Stimulated activated CD4-positive, alpha-beta T cell treated with anti-CD3 and anti-CD28 coated beads, Interleukin-2, amount 100 ng/mL, for 48 hours (primary cell): ENCODE data around the gene RNF208.

Experiments
- DNase-seq, 2 donors: peaks; one replicate each; pipeline ENCODE4 v3.0.0-alpha.2; 2020

Gene RNF208

DNA sequence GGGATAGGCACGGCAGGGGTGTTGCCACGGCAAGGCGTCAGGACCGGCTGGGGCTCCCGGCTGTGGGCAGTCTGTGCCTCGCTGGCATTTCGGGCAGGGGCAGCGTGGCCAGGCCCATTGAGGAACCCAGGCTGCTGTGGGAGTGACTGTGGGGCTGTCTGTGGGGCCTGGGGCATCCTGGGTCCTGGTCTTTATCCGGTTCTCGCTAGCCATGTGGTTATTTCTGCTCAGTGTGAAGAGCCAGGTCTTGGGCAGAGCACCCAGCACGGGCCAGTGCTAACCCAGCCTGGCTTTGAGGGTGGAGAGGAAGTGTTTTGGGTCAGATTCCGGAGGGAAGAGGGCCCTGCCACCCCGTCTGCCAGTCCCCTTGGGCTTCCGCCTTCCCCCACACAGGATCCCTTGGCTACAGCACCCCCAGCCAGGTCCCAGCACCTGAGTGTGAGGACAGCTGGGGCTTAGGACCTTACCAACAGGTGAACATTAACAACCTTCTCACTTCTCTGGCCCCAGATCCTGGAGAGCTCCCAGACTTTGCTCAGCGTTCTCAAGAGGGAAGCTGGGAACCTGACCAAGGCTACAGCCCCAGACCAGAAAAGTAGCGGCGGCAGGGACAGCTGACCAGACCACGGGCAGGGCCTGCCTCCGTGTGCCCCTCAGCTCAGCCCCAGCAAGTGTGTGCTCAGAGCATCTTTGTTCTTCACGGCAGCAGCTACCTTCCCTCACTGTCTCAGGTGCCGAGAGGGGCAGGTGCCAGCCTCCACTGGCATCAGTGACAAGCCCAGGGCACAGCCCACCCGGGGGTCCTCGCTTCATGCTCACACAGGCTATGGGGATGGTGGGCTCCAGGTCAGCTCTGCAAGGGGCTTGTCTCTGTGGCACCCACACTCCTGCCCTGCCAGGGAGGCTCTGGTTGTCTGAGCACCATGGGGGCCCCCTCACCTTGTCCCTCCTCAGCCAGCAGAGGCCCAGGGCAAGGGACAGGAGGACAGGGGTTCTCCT lies 32.4 kb downstream of the RNF208 start:
- DNase-seq, result no peak

DNA sequence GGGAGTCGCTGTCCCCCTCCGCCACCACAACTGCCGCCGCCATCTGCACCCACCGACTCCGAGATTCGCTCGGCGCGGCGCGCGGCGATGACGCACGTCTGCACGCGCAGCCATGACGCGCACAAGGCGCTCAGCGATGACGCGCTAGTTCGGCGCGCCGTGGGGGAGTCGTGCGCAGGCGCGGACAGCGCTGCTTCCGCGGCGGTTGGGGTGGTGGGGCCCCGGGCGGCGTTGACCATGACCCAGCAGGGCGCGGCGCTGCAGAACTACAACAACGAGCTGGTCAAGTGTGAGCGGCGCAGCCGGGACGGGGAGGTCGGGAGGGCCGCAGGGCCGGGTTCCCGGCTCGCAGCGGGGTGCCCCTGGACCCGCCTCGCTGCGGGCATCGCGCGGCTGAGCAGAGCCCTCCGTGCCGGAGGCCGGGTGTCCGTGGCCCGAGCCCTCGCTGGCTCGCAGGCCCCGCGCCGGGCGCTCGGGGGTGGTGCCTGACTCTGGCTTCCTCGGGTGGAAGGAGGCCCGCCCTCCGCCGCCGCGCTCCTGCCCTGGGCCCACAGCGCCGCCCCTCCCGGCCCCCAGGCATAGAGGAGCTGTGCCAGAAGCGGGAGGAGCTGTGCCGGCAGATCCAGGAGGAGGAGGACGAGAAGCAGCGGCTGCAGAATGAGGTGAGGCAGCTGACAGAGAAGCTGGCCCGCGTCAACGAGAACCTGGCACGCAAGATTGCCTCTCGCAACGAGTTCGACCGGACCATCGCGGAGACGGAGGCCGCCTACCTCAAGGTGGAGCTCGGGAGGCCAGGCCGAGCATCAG lies 33.3 kb downstream of the RNF208 start, which contains the start of the genes ANAPC2 and SSNA1:
Gene ANAPC2, minus strand, starts transcription at position 71 of the 807 bp plus-strand sequence. Its CDS starts 28 bp downstream, at position 43.
Gene SSNA1, plus strand, starts transcription at position 187 of the 807 bp plus-strand sequence. Its CDS starts 51 bp downstream, at position 238.
- DNase-seq, result peak; percentile 96 to 97

DNA sequence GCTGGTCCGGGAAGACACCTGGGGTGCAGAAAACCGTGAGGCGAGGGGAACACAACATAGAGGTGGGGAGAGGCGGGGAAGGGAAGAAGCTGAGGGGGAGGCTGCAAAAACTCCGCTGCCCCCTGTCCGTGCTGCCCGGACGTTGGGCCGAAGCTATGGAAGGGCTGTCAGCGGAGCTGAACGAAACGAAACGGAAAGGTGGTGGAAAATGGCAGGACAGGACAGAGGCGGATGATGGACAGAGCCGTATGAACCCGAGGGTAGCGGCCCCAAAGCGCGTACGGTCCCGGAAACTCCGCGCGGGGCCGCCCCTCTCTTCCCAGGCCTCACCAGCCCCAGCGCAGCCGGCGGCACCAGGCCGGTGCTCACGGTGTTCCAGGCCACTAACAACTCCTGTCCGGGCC lies 34.0 kb downstream of the RNF208 start:
- no peak for DNase-seq

DNA sequence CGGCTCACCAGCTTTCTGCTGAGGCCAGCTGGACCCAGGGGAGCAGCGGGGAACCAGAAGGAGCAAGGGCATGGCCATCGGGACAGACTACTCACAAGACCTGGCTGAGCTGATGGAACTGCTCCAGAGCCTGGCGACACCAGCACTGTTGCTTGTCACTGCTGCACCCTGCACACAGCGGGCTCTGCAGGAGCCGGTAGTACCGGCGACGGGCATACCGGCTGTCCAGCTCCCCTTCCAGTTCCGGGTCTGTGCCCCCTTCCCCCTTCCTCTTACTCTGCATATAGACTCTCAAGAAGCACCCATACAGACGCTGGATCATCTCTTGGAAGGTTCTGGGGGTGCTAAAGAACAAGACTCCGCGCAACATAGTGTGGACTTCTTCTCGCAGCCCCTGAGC lies 34.7 kb downstream of the RNF208 start:
- DNase-seq, result no peak

DNA sequence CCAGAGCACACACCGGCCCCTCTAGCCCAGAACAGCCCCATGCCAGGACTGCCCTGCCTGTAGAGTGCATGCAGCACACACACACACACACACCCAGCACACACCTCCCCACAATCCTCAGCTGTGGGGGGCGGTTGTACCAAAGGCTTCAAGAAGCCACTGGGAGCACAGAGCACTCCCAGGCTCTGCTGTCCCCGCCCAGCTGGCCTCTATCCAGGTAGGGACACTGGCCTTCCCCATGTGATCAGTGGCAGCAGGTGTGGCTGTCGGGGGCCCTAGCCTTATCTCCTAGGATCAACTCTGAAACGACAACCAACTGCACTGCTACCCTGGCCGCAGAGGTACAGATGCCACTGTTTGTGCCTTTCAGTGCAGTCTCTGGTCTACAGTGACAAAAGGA lies 35.7 kb downstream of the RNF208 start:
- no peak for DNase-seq

DNA sequence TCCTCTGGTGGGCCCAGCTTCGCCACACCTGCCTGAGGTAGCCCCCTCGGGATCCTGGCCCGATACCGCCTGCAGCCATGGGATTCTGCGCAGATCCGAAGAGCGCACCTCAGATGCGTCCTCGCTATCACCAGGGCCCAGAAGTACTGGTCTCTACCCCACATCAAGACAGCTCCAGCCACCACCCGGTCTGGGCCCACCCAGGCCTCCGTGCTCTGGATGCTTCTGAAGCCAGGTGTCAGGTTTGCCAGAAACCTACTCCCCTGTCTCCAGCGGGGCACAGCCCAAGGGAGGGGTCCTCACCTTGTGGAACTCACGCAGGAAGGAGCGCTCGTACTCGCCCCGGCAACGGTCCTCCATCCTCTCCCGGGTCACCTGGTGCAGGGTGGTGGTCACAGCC lies 36.1 kb downstream of the RNF208 start:
- no peak for DNase-seq

DNA sequence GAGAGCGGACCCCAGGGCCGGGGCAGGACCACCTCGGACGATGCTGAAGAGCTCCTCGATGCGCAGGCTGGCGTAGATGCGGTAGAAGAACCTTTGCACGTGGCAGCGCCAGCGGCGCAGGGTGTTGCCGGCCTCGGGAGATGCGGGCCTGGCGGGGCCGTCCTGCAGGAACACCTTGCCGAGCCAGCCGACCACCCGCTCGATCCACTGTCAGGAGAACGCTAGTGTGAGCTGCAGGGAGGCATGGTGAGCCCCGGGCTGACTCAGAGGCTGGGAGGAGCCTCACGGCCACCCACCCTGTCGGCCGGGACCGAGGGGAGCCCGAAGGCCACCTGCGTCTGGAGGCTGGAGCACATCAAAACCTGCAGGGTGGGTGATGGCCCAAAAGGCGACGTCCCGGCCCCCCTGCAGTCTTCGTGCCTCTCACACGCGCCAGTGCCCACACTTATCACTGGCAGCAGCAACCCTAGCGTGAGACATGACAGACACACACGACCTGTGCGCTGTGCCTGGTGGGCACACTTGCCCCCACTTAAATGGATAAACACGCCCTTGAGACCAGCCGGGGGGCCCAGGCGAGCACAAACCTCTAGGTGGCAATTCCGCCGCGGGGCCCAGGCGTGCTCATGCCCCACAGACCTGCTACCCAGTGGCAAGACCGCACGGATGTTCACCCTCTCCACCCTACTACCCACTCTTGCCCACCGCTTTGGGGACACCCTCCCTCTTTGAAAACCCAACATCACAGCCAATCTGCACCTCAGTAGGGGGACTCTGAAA lies 37.0 kb downstream of the RNF208 start:
- no peak for DNase-seq

DNA sequence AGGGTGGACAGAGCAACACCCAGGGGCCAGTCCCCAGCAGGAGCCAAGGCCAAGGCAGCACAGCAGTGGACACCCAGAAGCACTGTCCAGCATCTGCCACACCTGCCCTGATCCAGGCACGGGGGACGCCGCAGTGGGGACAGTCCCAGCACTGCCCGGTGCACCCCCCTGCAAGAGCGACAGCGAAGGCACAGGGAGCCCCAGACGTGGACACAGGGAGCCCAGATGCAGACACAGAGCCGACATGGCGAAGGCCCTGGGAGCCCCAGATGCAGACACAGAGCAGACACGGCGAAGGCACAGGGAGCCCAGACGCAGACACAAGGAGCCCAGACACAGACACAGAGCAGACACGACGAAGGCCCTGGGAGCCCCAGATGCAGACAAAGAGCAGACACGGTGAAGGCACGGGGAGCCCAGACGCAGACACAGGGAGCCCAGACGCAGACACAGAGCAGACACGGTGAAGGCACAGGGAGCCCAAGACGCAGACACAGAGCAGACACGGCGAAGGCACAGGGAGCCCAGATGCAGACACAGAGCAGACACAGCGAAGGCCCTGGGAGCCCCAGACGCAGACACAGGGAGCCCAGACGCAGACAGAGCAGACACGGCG lies 38.0 kb downstream of the RNF208 start:
- DNase-seq, result no peak

DNA sequence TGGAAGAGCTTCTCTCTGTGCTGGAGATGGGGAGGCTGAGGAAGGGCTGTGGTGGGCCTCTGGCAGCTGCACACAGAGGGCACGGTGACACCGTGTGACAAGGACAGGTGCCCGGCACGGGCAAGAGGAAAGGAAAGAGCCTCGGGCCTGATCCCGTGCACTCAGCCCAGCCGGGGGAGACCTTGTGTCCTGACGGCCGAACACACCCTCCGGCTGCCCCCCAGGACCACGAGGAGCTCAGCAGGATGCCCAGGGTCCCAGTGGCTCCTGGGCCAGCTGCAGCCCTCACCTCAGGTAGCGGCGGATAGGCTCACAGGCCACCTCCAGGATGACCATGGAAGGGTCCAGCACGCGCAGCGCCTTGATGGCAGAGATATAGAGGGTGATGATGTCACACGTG lies 39.2 kb downstream of the RNF208 start:
- no peak for DNase-seq

DNA sequence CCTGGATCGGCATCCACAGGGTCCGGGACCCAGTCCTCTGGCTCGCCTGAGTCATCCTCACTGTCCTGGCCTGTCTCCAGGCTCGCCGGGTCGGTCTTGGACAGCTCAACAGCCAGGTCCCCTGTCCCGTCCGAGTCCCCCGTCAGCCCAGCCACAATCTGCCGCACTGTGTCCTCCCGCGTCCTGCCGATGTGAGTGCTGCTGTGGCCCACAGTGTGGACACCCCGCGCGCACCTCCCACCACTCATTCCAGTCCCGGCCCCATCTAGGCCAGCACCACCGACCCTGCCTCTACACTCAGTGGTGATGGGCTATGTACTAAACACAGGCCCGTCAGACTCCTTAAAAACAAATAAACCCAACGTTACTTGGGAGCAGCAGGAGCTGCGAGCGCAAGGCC lies 40.4 kb downstream of the RNF208 start:
- DNase-seq, result no peak

DNA sequence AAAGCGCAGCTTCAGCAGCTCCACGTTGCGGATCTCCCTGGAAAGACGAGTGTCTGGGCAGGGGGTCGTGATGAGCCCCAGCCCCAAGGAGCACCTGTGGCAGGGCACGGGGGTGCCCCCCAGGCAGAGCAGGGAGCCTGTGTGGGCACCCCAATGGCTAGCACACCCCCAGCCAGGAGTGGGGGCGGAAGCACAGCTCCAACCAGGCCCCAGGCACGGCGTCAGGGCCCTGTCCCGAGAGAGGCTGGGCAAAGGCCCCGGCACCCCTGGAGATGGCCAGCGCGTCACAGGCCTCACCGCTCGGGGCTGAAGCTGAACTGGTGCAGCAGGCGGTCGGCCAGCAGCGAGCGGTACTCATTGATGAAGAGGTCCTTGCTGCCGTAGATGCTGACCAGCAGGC lies 41.5 kb downstream of the RNF208 start:
- DNase-seq, result no peak

DNA sequence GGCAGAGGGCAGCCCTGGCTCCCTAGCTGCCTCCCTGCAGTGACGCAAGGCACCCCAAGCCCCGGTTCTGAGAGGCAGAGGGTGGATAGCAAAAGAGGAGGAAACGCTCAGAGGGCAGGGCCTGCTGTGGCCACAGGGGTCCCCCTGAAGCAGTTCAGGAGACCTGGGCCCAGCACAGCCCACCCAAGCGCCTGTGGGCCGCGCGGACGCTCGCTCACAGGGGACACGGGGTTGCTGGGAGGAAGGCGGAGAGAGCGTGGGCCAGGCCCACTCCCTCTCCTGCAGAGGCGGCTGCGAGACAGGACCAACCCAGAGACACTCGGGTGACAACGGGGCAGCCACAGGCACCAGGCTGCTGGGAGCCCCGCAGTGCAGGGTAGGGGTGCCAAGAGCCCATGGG lies 42.3 kb downstream of the RNF208 start:
- DNase-seq, result no peak

DNA sequence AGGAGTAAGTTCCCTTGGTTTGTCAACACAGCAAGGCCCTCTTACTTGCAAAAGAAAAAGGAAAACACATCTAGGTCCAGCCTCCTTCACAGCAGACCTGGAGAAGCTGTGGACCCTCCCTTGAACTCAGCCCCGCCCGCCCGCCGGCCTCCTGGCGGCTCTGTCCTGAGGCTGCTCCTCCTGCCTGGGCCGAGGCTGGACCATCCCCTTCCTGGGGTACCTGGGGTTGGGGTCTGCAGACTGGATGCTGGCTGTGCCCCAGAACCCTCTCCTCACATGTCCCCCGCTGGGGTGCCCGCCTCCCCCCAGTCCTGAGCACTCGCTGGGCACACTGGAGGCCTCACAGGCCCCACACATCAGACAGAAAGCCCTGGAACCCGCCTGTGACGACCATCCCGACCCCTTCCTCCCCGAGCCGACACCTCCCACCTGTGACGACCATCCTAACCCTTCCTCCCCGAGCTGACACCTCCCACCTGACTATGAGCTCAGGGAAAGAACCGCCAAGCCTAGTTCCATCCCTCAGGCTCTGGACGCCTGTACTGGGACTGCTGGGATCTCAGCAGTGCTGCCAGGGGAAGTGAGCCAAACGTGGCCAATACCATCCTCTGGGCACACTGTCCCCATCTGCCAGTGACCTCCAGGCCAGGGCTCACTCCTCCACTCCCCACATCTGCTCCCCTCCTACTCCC lies 43.0 kb downstream of the RNF208 start:
- no peak for DNase-seq

DNA sequence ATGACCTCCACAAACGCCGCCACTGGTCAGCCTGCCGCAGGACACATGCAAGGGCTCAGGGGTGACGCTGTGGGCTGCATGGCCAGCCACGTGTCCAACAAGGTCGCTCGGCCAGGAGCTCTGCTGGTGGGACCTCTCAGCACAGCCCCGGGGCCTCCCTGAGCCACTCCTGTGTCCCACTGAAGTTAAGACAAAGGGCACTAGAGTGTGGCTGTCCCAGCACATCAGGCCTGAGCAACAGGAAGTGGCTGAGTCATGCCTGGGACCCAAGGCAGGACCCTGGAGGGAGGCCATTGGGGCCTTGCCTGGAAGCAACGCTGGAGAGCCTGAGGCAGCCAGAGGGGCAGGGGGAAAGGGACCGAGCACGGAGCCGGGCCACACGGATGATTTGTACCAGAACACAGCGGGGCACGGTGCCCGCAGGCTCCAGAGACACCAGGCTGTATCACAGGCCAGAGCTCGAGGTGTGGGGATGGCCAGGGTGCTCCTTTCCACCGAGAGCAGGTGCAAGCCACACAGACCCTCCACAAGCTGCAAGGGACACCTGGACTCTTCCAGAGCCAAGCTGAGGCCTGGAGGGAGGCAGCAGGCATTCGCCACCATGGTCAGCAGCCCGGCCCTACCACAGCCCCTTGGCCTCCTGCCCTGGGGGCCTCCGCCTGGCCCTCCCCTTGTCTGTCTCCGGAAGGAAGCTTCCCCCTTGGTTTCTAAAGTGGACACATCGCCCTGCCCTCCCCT lies 43.7 kb downstream of the RNF208 start:
- DNase-seq, result no peak

DNA sequence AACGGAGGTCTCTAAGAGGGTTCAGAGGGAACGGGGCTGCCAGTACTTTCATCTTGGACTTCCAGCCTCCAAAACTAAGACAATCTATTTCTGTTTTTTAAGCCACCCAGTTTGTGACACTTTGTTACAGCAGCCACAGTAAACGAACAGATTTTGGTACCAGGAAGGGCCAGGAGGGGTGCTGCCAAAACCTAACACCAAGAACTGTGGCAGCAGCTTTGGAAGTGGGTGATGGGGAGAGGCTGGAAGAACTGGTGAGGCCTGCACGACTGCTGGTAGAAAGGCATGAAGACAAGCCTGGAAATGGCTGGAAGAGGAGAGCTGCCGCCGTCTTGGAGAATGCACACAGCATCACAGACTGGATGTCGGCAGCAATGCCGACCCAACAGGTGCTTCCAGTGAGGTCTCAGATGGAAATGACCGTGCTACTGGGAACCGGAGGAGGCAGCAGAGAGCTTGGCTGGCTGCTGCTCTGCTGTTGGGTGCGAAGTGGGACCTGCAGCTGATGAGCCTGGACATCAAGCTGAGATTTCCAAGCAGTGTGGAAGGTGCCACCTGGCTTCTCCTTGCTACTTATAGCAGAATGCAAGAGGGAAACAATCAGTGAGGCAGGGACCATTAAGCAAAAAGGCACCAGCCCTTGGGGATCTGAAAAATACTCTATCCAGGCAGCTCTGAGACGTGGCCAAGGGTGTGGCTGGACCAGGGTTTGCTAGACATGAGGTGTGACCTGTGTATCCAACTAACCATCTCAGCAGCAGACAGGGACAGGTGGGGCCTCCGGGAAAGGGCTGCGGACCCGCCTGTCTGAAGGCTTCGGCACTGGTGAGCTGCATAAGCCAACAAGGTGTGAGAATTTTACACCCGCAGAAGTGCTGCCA lies 45.5 kb downstream of the RNF208 start:
- DNase-seq, result no peak

DNA sequence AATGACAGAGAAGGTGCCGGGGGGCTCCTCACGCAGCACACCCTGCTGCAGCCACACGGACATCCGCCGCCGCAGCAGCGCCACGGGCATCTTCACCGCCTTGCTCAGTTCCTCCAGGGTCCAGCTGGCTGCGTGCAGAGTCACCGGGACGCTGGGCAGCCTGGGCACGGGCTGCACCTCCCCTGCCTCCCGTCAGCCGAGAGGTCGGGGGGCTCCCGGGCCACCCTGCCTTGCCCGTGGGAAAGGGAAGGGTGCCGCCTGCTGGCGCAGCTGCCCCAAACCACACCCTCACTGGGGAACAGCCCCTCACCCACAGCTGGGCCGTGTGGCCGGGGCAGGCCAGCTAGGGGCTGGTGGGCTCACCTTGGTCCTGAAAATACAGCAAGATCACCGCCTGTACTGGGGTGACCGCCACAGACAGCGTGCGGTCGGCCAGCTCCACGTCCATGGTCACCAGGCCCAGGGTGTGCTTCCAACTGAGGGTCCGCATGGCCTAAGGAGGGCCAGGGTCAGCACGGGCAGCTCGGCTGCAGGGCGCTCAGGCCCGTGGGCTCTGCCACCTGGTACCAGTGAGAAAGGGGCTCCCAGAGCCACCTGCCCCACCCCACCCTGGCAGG lies 46.6 kb downstream of the RNF208 start:
- no peak for DNase-seq

DNA sequence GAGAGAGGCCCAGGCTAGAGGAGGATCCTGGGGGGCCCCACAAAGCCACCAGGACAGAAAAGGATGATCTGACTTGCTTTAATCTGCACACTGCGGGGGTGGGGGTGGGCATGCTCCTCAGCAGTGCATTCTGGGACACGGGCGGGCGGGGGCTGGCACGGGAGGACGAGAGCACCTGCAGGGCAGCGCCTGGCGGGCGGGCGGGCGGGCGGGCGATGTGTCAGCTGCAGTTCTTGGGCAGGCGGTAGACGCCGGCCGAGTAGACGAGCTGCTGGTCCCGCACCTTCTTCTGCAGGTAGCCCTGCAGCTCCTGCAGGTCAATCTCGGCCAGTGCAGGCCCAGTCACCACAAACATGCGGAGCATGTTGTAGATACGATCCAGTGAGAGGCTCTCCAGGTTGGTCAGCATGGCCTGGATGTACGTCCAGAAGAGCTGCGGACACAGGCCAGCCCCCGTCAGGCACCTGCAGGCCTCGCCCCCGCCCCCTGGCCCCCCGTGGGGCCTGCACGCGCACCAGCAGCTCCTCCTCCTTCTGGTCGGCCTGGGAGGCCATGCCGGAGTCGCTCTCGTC lies 47.2 kb downstream of the RNF208 start:
- no peak for DNase-seq

DNA sequence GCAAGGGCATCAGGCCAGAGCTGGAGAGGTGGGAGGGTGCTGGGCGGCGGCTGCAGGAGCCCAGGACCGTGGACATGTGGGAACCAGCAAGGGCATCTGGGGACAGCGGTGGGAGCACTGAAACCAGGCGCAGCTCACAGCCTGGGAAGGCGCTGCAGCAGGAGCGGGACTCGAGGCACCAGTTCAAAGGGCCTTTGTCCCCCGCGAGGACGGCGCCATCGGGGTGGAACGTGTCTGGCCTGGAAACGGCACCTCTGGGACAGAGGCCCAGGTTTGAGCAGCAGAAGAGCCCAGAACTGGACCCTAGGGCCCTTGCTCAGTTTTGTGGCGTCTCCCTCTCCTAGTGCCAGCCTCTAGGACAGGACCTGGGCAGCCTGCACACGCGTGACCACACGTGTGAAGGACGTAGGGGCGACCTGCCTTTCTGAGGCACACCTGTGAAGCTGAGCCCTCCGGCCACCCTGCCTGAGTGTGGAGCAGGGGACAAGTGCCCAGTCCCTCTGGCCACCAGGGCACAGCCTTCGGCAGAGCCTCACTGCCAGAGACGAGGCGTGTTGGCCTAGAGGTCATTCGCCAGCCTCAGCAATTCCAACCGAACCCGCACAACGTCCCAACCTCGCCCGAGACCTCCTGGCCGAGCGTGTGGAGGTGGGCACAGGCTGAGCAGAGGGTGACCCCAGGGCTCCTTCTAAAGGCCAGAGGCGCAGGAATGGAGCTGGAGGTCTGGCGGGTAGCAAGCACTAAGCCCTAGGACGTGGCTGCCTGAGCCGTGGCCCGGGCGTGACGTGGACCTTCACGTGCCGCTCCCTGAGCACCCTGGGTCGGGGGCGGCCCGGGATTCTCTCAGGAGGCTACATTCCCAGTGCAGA lies 48.0 kb downstream of the RNF208 start:
- DNase-seq, result no peak
